SK-N-SH (cell line): Measurements from ENCODE around the gene C12orf42. TPM values are rescaled to one million over a fixed set of nuclear protein-coding genes. Genes with fewer than 3 reads are reported as not detected.

ENCODE experiments used
- CTCF ChIA-PET: fragments of 300-600, 350-600 bp; formaldehyde crosslinking; extraction: SDS; loops from one replicate; lab custom pipeline; 2021; lab: Yijun Ruan, JAX
- POLR2A ChIA-PET: fragments of 350-600 bp; sonication (Branson Sonifier 250); formaldehyde crosslinking; extraction: SDS; loops from one replicate; lab custom pipeline; 2020; ENCODE audit warnings: antibody characterized with exemption, inconsistent platforms; lab: Yijun Ruan, JAX
- DNase-seq: peaks from one replicate; pipeline ENCODE4 v3.0.0; 2012
- H2AFZ ChIP-seq: fragments of 200-600 bp; sonication (generic); 2 replicates; pipeline ENCODE4 v1.8.1; 2016; ENCODE audit warnings: antibody characterized with exemption, mild to moderate bottlenecking, low read depth
- H3F3A ChIP-seq: fragments of 200-600 bp; sonication (generic); replicated peaks from 2 replicates; pipeline ENCODE3; 2016; ENCODE audit warnings: antibody characterized with exemption, mild to moderate bottlenecking; ENCODE audit not compliant: insufficient read depth
- H3K27ac ChIP-seq, 2 experiments: fragments of 200-500 bp in 1 of 2; fragments of 200-600 bp in 1 of 2; sonication (Bioruptor generic) in 1 of 2; sonication (generic), shearing (Covaris generic) in 1 of 2; 2 replicates each; pipeline versions ENCODE4 v1.5.1 to v1.6.1; 2014 to 2016; ENCODE audit warnings: low read depth in 2 of 2, inconsistent platforms in 1 of 2, low read length in 1 of 2, mild to moderate bottlenecking in 1 of 2, mixed read lengths in 1 of 2
- H3K27me3 ChIP-seq: fragments of 200-600 bp; sonication (generic), shearing (Covaris generic); 2 replicates; pipeline ENCODE4 v1.6.1; 2016; ENCODE audit warnings: mixed run types; ENCODE audit not compliant: insufficient read depth
- H3K36me3 ChIP-seq, 2 experiments: fragments of 200-500 bp in 1 of 2; fragments of 200-600 bp in 1 of 2; sonication (Bioruptor generic) in 1 of 2; sonication (generic) in 1 of 2; replicated peaks in 1 of 2; 2 replicates each; pipeline versions ENCODE3 to v1.5.1; 2014 to 2016; ENCODE audit warnings: low read length in 1 of 2, mild to moderate bottlenecking in 1 of 2; ENCODE audit not compliant: insufficient read depth in 2 of 2, control insufficient read depth in 1 of 2
- H3K4me1 ChIP-seq, 2 experiments: fragments of 200-500 bp in 1 of 2; fragments of 200-600 bp in 1 of 2; sonication (Bioruptor generic) in 1 of 2; sonication (generic), shearing (Covaris generic) in 1 of 2; 2 replicates each; pipeline versions ENCODE4 v1.5.1 to v1.6.1; 2014 to 2016; ENCODE audit warnings: low read depth in 1 of 2, low read length in 1 of 2, mixed run types in 1 of 2; ENCODE audit not compliant: insufficient read depth in 2 of 2, control insufficient read depth in 1 of 2
- H3K4me2 ChIP-seq: fragments of 200-600 bp; sonication (generic), shearing (Covaris generic); 2 replicates; pipeline ENCODE4 v1.6.1; 2017; ENCODE audit warnings: mixed run types
- H3K4me3 ChIP-seq, 2 experiments: fragments of 200-500 bp in 1 of 2; fragments of 200-600 bp in 1 of 2; sonication (Bioruptor generic) in 1 of 2; sonication (generic), shearing (Covaris generic) in 1 of 2; 2 replicates each; pipeline versions ENCODE4 v1.5.1 to v1.8.1; 2014 to 2016; ENCODE audit warnings: low read depth in 2 of 2, inconsistent platforms in 1 of 2, low read length in 1 of 2, mild to moderate bottlenecking in 1 of 2, mixed read lengths in 1 of 2, moderate library complexity in 1 of 2
- H3K79me2 ChIP-seq: fragments of 200-600 bp; sonication (generic); 2 replicates; pipeline ENCODE4 v1.8.1; 2017; ENCODE audit warnings: mild to moderate bottlenecking; ENCODE audit not compliant: insufficient read depth
- H3K9ac ChIP-seq: fragments of 200-600 bp; sonication (generic); 2 replicates; pipeline ENCODE4 v1.6.1; 2017; ENCODE audit warnings: mixed run types
- H3K9me2 ChIP-seq: fragments of 200-600 bp; sonication (generic); 2 replicates; pipeline ENCODE4 v1.6.1; 2017; ENCODE audit warnings: mixed run types
- H3K9me3 ChIP-seq: fragments of 200-600 bp; sonication (generic); 2 replicates; pipeline ENCODE4 v1.6.1; 2017; ENCODE audit warnings: mixed run types, mild to moderate bottlenecking, moderate library complexity
- H4K20me1 ChIP-seq: fragments of 200-600 bp; sonication (generic); 2 replicates; pipeline ENCODE4 v1.6.1; 2017; ENCODE audit warnings: mild to moderate bottlenecking, mixed run types; ENCODE audit not compliant: insufficient read depth
- CHD2 ChIP-seq: fragments of 150-350 bp; IDR thresholded peaks from 2 replicates; pipeline ENCODE4 v1.6.1; 2018; ENCODE audit warnings: low read length; ENCODE audit not compliant: partially characterized antibody
- ELF1 ChIP-seq: IDR thresholded peaks from 2 replicates; pipeline ENCODE4 v1.4.0; 2012
- EP300 ChIP-seq, 2 experiments: IDR thresholded peaks; 2 replicates each; pipeline versions ENCODE4 v1.4.0 to v1.6.1; 2012; ENCODE audit warnings: borderline replicate concordance in 1 of 2, low read depth in 1 of 2, low read length in 1 of 2
- EZH2phosphoT487 ChIP-seq: fragments of 200-600 bp; sonication (generic); IDR thresholded peaks from 2 replicates; pipeline ENCODE4 v1.6.1; 2017; ENCODE audit warnings: low read depth, mixed run types, mild to moderate bottlenecking, antibody characterized with exemption, moderate library complexity, borderline replicate concordance
- FOXJ3 ChIP-seq: sonication (generic); formaldehyde crosslinking; IDR thresholded peaks from 2 replicates; pipeline ENCODE4 v1.5.1; 2020; ENCODE audit warnings: mild to moderate bottlenecking, missing genetic modification reagents
- GABPA ChIP-seq: IDR thresholded peaks from 2 replicates; pipeline ENCODE4 v1.4.0; 2012; ENCODE audit warnings: low read depth, mild to moderate bottlenecking
- JUND ChIP-seq: IDR thresholded peaks from 2 replicates; pipeline ENCODE4 v1.4.0; 2012
- NFIC ChIP-seq: IDR thresholded peaks from 2 replicates; pipeline ENCODE4 v1.4.0; 2012; ENCODE audit warnings: borderline replicate concordance
- POLR2AphosphoS5 ChIP-seq: IDR thresholded peaks from 2 replicates; pipeline ENCODE4 v1.6.1; 2012; ENCODE audit warnings: low read depth, low read length
- RFX5 ChIP-seq: IDR thresholded peaks from 2 replicates; pipeline ENCODE4 v1.6.1; 2012; ENCODE audit warnings: mild to moderate bottlenecking, improper control_type of control experiment, low read length
- RXRA ChIP-seq: IDR thresholded peaks from 2 replicates; pipeline ENCODE4 v1.4.0; 2012; ENCODE audit warnings: low read depth, mild to moderate bottlenecking, borderline replicate concordance
- TAF1 ChIP-seq: IDR thresholded peaks from 2 replicates; pipeline ENCODE4 v1.6.1; 2012; ENCODE audit warnings: low read depth, mild to moderate bottlenecking, low read length, moderate library complexity, borderline replicate concordance
- TCF12 ChIP-seq: IDR thresholded peaks from 2 replicates; pipeline ENCODE4 v1.4.0; 2012
- TEAD4 ChIP-seq: IDR thresholded peaks from 2 replicates; pipeline ENCODE4 v1.4.0; 2012; ENCODE audit warnings: mild to moderate bottlenecking, borderline replicate concordance; ENCODE audit not compliant: insufficient read depth
- YY1 ChIP-seq: IDR thresholded peaks from 2 replicates; pipeline ENCODE4 v1.4.0; 2012; ENCODE audit warnings: low read depth, mild to moderate bottlenecking
- WGBS: methylation state at CpG from one replicate; pipeline ENCODE4 v1.1.6; 2017; ENCODE audit warnings: low lambda C conversion rate; 5-methylcytosine and 5-hydroxymethylcytosine counted together
- polyA plus RNA-seq, 3 experiments: library from polyadenylated mRNA; depleted of rRNA; stranded (reverse); fragments of >200 nt; gene quantifications; 2 replicates each; pipeline ENCODE4 v1.2.3, GENCODE V29; 2012
- TF ChIP-seq, protein P1 (sequence below): IDR thresholded peaks from 2 replicates; pipeline ENCODE4; 2012
- TF ChIP-seq, protein P2 (sequence below): fragments of 200-600 bp; sonication (generic); IDR thresholded peaks from 2 replicates; pipeline ENCODE4 v1.6.1; 2017; ENCODE audit warnings: antibody characterized with exemption, mild to moderate bottlenecking, moderate library complexity
- TF ChIP-seq, protein P3 (sequence below): fragments of 150-350 bp; IDR thresholded peaks from 2 replicates; pipeline ENCODE4 v1.6.1; 2016; ENCODE audit warnings: mild to moderate bottlenecking, low read depth, low read length
- TF ChIP-seq, protein P4 (sequence below): fragments of 150-350 bp; IDR thresholded peaks from 2 replicates; pipeline ENCODE4 v1.6.1; 2017; ENCODE audit warnings: antibody characterized with exemption, low read length, low read depth, borderline replicate concordance

Gene C12orf42
- polyA plus RNA-seq, 1 of the 3 experiments (the other 2 are of a cell fraction), result not detected

DNA sequence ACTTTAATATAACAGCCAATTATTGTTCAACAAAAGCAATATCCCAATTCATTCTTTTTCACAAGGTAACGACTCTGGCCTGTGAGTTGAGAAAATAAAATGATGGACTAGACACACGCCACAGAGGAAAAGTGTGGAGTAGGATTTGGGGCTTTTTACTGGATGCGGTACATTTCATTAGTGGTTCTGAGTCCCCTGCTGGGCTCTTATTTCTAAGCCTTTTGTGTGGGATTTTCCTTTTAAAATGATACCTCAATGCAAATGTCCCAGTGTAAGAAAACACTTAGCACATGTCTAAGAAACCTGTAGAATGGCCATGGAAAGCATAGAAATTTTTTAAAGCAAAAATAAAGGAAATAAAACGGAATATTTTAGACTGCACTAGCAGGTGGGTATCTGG lies 73.4 kb downstream of the C12orf42 start:
- WGBS, result 37% methylated on average over 4 of the region's 4 CpGs
- TF ChIP-seq CHD2, result no peak
- no peak for TF ChIP-seq RFX5
- TF ChIP-seq EZH2phosphoT487, result no peak
- TF ChIP-seq TEAD4, result no peak
- TF ChIP-seq, protein P1, sequence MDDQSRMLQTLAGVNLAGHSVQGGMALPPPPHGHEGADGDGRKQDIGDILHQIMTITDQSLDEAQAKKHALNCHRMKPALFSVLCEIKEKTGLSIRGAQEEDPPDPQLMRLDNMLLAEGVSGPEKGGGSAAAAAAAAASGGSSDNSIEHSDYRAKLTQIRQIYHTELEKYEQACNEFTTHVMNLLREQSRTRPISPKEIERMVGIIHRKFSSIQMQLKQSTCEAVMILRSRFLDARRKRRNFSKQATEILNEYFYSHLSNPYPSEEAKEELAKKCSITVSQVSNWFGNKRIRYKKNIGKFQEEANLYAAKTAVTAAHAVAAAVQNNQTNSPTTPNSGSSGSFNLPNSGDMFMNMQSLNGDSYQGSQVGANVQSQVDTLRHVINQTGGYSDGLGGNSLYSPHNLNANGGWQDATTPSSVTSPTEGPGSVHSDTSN, result no peak
- no peak for TF ChIP-seq ELF1
- no peak for TF ChIP-seq YY1
- TF ChIP-seq GABPA, result no peak
- TF ChIP-seq, protein P2, sequence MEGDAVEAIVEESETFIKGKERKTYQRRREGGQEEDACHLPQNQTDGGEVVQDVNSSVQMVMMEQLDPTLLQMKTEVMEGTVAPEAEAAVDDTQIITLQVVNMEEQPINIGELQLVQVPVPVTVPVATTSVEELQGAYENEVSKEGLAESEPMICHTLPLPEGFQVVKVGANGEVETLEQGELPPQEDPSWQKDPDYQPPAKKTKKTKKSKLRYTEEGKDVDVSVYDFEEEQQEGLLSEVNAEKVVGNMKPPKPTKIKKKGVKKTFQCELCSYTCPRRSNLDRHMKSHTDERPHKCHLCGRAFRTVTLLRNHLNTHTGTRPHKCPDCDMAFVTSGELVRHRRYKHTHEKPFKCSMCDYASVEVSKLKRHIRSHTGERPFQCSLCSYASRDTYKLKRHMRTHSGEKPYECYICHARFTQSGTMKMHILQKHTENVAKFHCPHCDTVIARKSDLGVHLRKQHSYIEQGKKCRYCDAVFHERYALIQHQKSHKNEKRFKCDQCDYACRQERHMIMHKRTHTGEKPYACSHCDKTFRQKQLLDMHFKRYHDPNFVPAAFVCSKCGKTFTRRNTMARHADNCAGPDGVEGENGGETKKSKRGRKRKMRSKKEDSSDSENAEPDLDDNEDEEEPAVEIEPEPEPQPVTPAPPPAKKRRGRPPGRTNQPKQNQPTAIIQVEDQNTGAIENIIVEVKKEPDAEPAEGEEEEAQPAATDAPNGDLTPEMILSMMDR, result no peak
- no peak for TF ChIP-seq NFIC
- no peak for TF ChIP-seq EP300 (IDR thresholded peaks at IDR 0.05; ENCODE audit: borderline replicate concordance in 1 of 2, low read depth in 1 of 2, low read length in 1 of 2)
- TF ChIP-seq, protein P3, sequence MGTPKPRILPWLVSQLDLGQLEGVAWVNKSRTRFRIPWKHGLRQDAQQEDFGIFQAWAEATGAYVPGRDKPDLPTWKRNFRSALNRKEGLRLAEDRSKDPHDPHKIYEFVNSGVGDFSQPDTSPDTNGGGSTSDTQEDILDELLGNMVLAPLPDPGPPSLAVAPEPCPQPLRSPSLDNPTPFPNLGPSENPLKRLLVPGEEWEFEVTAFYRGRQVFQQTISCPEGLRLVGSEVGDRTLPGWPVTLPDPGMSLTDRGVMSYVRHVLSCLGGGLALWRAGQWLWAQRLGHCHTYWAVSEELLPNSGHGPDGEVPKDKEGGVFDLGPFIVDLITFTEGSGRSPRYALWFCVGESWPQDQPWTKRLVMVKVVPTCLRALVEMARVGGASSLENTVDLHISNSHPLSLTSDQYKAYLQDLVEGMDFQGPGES, result no peak
- TF ChIP-seq TAF1, result no peak
- TF ChIP-seq RXRA, result no peak
- TF ChIP-seq TCF12, result no peak
- no peak for TF ChIP-seq JUND
- TF ChIP-seq, protein P4, sequence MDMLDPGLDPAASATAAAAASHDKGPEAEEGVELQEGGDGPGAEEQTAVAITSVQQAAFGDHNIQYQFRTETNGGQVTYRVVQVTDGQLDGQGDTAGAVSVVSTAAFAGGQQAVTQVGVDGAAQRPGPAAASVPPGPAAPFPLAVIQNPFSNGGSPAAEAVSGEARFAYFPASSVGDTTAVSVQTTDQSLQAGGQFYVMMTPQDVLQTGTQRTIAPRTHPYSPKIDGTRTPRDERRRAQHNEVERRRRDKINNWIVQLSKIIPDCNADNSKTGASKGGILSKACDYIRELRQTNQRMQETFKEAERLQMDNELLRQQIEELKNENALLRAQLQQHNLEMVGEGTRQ, result no peak
- no peak for TF ChIP-seq FOXJ3 (CRISPR knock-in tag)
- no peak for TF ChIP-seq POLR2AphosphoS5
- CTCF ChIA-PET, result no interaction called here

More for the DNA sequence above, 73.4 kb downstream of the C12orf42 start:
- H3K36me3 ChIP-seq, result no peaks in the 10 kb centered on the region
- H3K9me2 ChIP-seq, result no peaks in the 10 kb centered on the region
- H2AFZ ChIP-seq, result no peak overlapping the region
- no peaks in the 10 kb centered on the region for H4K20me1 ChIP-seq
- H3K4me2 ChIP-seq, result no peak overlapping the region
- POLR2A ChIA-PET, result no interaction called here
- peak overlapping the region in 1 of 2 experiments; percentile 78; a peak in 1 of 4 replicates for H3K27ac ChIP-seq
- H3K4me1 ChIP-seq, result peaks cover 0 to 8% of the 10 kb centered on the region in 2 experiments; a peak in 2 of 4 replicates
- DNase-seq, result no peak
- H3F3A ChIP-seq, result no peaks in the 10 kb centered on the region
- H3K9ac ChIP-seq, result no peak overlapping the region
- H3K79me2 ChIP-seq, result no peaks in the 10 kb centered on the region
- H3K27me3 ChIP-seq, result no peaks in the 10 kb centered on the region
- H3K4me3 ChIP-seq, result no peak overlapping the region
- no peaks in the 10 kb centered on the region for H3K9me3 ChIP-seq
